Endothelial cell of umbilical vein (primary cell): ENCODE results near the gene PDCD7. TPM values are rescaled to one million over a fixed set of nuclear protein-coding genes. Genes with fewer than 3 reads are reported as not detected.

Experiments
- BruUV-seq: library from RNA; stranded (reverse); fragments of 400-500 nt; replicated peaks from 2 replicates; lab custom pipeline; 2021; lab: Mats Ljungman, UMichigan
- CTCF ChIA-PET: fragments of 300-600, 350-600 bp; sonication (Branson Sonifier 250); formaldehyde crosslinking; loops from one replicate; lab custom pipeline; 2021; ENCODE audit warnings: antibody characterized with exemption, inconsistent platforms; lab: Charles Lee
- POLR2A ChIA-PET: fragments of 300-600, 350-600 bp; sonication (Branson Sonifier 250); formaldehyde crosslinking; loops from one replicate; lab custom pipeline; 2021; ENCODE audit warnings: antibody characterized with exemption, inconsistent platforms; lab: Charles Lee
- DNase-seq: peaks from one replicate; pipeline ENCODE4 v3.0.0-alpha.2; 2011; ENCODE audit warnings: low read depth, low spot score
- FAIRE-seq: peaks from 2 replicates; lab custom pipeline; 2011; peaks lifted over from hg19 to GRCh38; lab: Jason Lieb, UNC
- H2AFZ ChIP-seq: 2 replicates; pipeline ENCODE4 v1.6.0; 2012; ENCODE audit warnings: low read depth, low read length, control low read depth, inconsistent platforms
- H3K27ac ChIP-seq: 2 replicates; pipeline ENCODE4 v1.5.1; 2011; ENCODE audit warnings: low read depth, mild to moderate bottlenecking, control low read depth, low read length, moderate library complexity; ENCODE audit not compliant: insufficient read depth
- H3K27me3 ChIP-seq, 2 experiments: 2 replicates each; pipeline versions ENCODE4 v1.6.0 to v1.6.1; 2011; ENCODE audit warnings: low read length in 2 of 2, mixed read lengths in 1 of 2; ENCODE audit not compliant: control insufficient read depth in 2 of 2, insufficient read depth in 2 of 2
- H3K36me3 ChIP-seq, 2 experiments: 2 replicates in 1 of 2; 3 replicates in 1 of 2; pipeline ENCODE4 v1.5.1; 2011; ENCODE audit warnings: low read length in 2 of 2, mild to moderate bottlenecking in 1 of 2, moderate library complexity in 1 of 2; ENCODE audit not compliant: control insufficient read depth in 2 of 2, insufficient read depth in 2 of 2; ENCODE audit errors: extremely low read depth in 1 of 2
- H3K4me1 ChIP-seq: 3 replicates; pipeline ENCODE4 v1.5.1; 2011; ENCODE audit warnings: mild to moderate bottlenecking, low read length; ENCODE audit not compliant: control insufficient read depth, insufficient read depth; ENCODE audit errors: extremely low read depth
- H3K4me2 ChIP-seq: 2 replicates; pipeline ENCODE4 v1.6.1; 2011; ENCODE audit warnings: low read length, control low read depth, mixed read lengths; ENCODE audit not compliant: insufficient read depth
- H3K4me3 ChIP-seq, 3 experiments: fragments of 200-600 bp in 1 of 3; sonication (generic), shearing (Covaris generic) in 1 of 3; replicated peaks in 1 of 3; 2 replicates each; pipeline ENCODE4 v1.5.1; 2011 to 2016; ENCODE audit warnings: control low read depth in 3 of 3, low read length in 3 of 3, mild to moderate bottlenecking in 2 of 3, inconsistent platforms in 1 of 3, low read depth in 1 of 3, moderate library complexity in 1 of 3; ENCODE audit not compliant: insufficient read depth in 1 of 3
- H3K79me2 ChIP-seq: 2 replicates; pipeline ENCODE4 v1.6.0; 2012; ENCODE audit warnings: low read length, inconsistent platforms; ENCODE audit not compliant: control insufficient read depth, insufficient read depth
- H3K9ac ChIP-seq: replicated peaks from 2 replicates; pipeline ENCODE3; 2011; ENCODE audit warnings: low read length, control low read depth; ENCODE audit not compliant: insufficient read depth; ENCODE audit errors: extremely low read depth
- H3K9me1 ChIP-seq: replicated peaks from 3 replicates; pipeline ENCODE4 v1.6.0; 2011; ENCODE audit warnings: mild to moderate bottlenecking, low read length; ENCODE audit not compliant: control insufficient read depth, insufficient read depth; ENCODE audit errors: extremely low read depth
- H3K9me3 ChIP-seq: replicated peaks from 2 replicates; pipeline ENCODE4 v1.5.1; 2012; ENCODE audit warnings: low read length, inconsistent platforms; ENCODE audit not compliant: control insufficient read depth, insufficient read depth
- H4K20me1 ChIP-seq: replicated peaks from 2 replicates; pipeline ENCODE3; 2011; ENCODE audit warnings: mild to moderate bottlenecking, low read length; ENCODE audit not compliant: control insufficient read depth, insufficient read depth; ENCODE audit errors: extremely low read depth
- EZH2 ChIP-seq: IDR thresholded peaks from 2 replicates; pipeline ENCODE4 v1.6.1; 2012; ENCODE audit warnings: borderline replicate concordance, low read depth, mild to moderate bottlenecking, moderate library complexity, low read length, inconsistent platforms; ENCODE audit not compliant: severe bottlenecking
- FOS ChIP-seq: IDR thresholded peaks from 2 replicates; pipeline ENCODE4 v1.6.1; 2011; ENCODE audit warnings: mild to moderate bottlenecking, low read length, moderate library complexity, borderline replicate concordance; ENCODE audit not compliant: insufficient read depth
- GATA2 ChIP-seq: IDR thresholded peaks from 2 replicates; pipeline ENCODE4 v1.7.0; 2011; ENCODE audit warnings: low read depth, mild to moderate bottlenecking, moderate library complexity, mixed read lengths, low read length; ENCODE audit not compliant: insufficient read length, insufficient read depth
- JUN ChIP-seq: IDR thresholded peaks from 2 replicates; pipeline ENCODE4 v1.6.1; 2011; ENCODE audit warnings: borderline replicate concordance, low read depth; ENCODE audit not compliant: insufficient read length, insufficient read depth
- MYC ChIP-seq: IDR thresholded peaks from one replicate; pipeline ENCODE4 v1.6.1; 2011; ENCODE audit warnings: mild to moderate bottlenecking, low read depth, low read length
- POLR2A ChIP-seq: IDR thresholded peaks from 2 replicates; pipeline ENCODE4 v1.6.1; 2012; ENCODE audit warnings: low read depth, mild to moderate bottlenecking, control low read depth, low read length
- POLR2AphosphoS5 ChIP-seq: IDR thresholded peaks from 2 replicates; pipeline ENCODE4 v1.6.1; 2012; ENCODE audit warnings: low read depth, mild to moderate bottlenecking, control low read depth, low read length, moderate library complexity; ENCODE audit not compliant: insufficient read depth
- dilution Hi-C: fragments of 300-500 bp; cut with MboI; formaldehyde crosslinking; loops from one replicate; pipeline ENCODE4 v1.15.0; 2019; ENCODE audit warnings: low sequenced_read_pairs; ENCODE audit not compliant: extremely low pct_ligation_motif_present
- intact Hi-C: fragments of 100-400 bp; cut with micrococcal nuclease; formaldehyde crosslinking; loops from one replicate; pipeline ENCODE4 v1.10.0; 2022
- polyA plus RNA-seq, 4 experiments: library from polyadenylated mRNA; depleted of rRNA in 3 of 4; stranded (reverse) in 3 of 4; unstranded in 1 of 4; fragments of >200 nt; gene quantifications; 2 replicates each; pipeline versions ENCODE4 v1.2.1 to v1.2.3, GENCODE V29; 2011 to 2012; ENCODE audit warnings: missing spikeins in 1 of 4
- total RNA-seq: library from RNA; stranded (reverse); gene quantifications from 2 replicates; pipeline ENCODE4 v1.2.3, GENCODE V29; 2021
- TF ChIP-seq, protein P1 (sequence below), 2 donors: IDR thresholded peaks; 1 replicate in 1 of 2; 2 replicates in 1 of 2; pipeline ENCODE4 v1.5.1; 2011; ENCODE audit warnings: low read length in 2 of 2, mild to moderate bottlenecking in 2 of 2, moderate library complexity in 2 of 2, control low read depth in 1 of 2, inconsistent platforms in 1 of 2, low read depth in 1 of 2; ENCODE audit not compliant: insufficient read depth in 1 of 2; ENCODE audit errors: extremely low read depth in 1 of 2
- TF ChIP-seq, protein P2 (sequence below): IDR thresholded peaks from 2 replicates; pipeline ENCODE4 v1.6.1; 2011; ENCODE audit not compliant: insufficient read depth, insufficient read length

The PDCD7 gene
- total and polyA plus RNA-seq, 2 donors (not counting 3 experiments of a cell fraction or from before 2014, with no cell fraction given), result 12.1 to 19.5 TPM

DNA sequence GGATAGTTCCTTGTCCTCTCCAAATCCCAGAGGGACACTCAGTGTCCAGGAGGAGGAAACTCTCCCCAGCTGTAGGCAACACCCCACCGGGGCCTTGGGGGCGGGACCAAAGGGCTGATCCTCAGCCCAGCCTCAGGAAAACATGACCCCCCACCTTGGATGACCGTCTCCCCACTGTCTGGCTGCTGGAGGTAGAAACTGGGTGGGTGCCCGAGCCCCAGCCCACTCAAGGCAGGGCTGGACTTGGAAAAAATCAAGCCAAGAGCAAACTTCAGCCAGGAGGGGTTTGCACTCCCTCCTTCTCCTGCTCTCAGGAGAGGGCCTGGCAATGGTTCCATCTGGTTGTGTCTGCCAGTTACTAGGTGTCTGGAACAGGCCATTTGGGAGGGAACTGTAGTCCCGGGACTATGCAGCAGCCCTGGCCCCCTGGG, 62.2 kb downstream of the PDCD7 start:
- H3K9me3 ChIP-seq, result no peaks in the 10 kb centered on the region
- dilution Hi-C loops, result no loop called here
- intact Hi-C loops, result no loop called here
- ChIA-PET CTCF (no interaction called here), POLR2A (no interaction called here)
- H3K4me2 ChIP-seq, result no peak overlapping the region
- H3K79me2 ChIP-seq, result no peaks in the 10 kb centered on the region
- H3K4me3 ChIP-seq, result no peak overlapping the region
- H3K4me1 ChIP-seq, result no peaks in the 10 kb centered on the region
- H3K9ac ChIP-seq, result no peak overlapping the region
- peaks cover 21 to 27% of the 10 kb centered on the region in 2 experiments for H3K27me3 ChIP-seq
- no peaks in the 10 kb centered on the region for H3K9me1 ChIP-seq
- DNase-seq (no peak), FAIRE-seq (no peak)
- no TSS peak for BruUV-seq
- TF ChIP-seq FOS (no peak), EZH2 (no peak), MYC (no peak), GATA2 (no peak)
- no peaks in the 10 kb centered on the region for H4K20me1 ChIP-seq
- H3K27ac ChIP-seq, result no peak overlapping the region
- no peak overlapping the region for H2AFZ ChIP-seq
- no peaks in the 10 kb centered on the region for H3K36me3 ChIP-seq

DNA sequence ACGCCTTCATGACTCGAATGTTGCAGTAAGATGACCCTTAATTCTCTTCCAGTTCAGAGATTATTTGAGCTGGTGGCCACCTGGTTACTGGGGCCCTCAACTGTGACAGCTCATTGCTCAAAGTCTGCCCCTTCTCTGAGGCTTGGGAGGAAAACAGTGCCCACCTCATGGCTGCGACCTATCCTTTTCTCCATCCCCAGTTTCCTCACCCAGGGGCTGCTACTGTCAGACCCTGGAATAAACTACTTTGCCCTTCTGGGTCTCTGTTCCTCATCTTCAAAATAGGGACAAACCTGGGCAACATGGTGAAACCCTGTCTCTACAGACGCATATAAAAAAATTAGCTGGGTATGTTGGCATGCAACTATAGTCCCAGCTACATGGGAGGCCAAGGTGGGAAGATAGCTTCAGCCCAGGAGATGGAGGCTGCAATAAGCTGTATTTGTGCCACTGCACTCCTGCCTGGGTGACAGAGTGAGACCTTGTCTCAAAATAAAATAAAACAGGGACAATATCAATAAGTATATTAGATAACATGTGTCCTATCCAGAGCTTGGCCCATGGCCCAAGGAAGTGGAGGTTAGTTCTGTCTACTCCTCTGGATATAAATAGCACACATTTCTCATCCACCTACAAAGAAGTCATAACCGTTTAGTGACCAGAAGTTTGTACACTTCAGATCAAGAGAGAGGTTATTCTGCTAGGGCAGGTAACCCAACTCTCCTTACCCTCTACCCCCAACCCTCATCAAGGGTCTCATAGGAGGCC, 63.6 kb downstream of the PDCD7 start:
- no peak overlapping the region for H2AFZ ChIP-seq
- H3K36me3 ChIP-seq, result no peaks in the 10 kb centered on the region
- H3K4me1 ChIP-seq, result no peaks in the 10 kb centered on the region
- no peak for TF ChIP-seq FOS
- TF ChIP-seq, protein P1, sequence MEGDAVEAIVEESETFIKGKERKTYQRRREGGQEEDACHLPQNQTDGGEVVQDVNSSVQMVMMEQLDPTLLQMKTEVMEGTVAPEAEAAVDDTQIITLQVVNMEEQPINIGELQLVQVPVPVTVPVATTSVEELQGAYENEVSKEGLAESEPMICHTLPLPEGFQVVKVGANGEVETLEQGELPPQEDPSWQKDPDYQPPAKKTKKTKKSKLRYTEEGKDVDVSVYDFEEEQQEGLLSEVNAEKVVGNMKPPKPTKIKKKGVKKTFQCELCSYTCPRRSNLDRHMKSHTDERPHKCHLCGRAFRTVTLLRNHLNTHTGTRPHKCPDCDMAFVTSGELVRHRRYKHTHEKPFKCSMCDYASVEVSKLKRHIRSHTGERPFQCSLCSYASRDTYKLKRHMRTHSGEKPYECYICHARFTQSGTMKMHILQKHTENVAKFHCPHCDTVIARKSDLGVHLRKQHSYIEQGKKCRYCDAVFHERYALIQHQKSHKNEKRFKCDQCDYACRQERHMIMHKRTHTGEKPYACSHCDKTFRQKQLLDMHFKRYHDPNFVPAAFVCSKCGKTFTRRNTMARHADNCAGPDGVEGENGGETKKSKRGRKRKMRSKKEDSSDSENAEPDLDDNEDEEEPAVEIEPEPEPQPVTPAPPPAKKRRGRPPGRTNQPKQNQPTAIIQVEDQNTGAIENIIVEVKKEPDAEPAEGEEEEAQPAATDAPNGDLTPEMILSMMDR (IDR thresholded peaks at IDR 0.05; ENCODE audit: extremely low read depth in 1 of 2, insufficient read depth in 1 of 2, low read depth in 1 of 2, low read length in 2 of 2), result no peak
- TF ChIP-seq MYC, result no peak
- no peak for TF ChIP-seq POLR2A
- TF ChIP-seq GATA2, result no peak
- TF ChIP-seq POLR2AphosphoS5, result no peak
- no peak for TF ChIP-seq JUN
- TF ChIP-seq, protein P2, sequence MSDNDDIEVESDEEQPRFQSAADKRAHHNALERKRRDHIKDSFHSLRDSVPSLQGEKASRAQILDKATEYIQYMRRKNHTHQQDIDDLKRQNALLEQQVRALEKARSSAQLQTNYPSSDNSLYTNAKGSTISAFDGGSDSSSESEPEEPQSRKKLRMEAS, result no peak
- no peak for TF ChIP-seq EZH2
- dilution Hi-C loops (no loop called here), intact Hi-C loops (no loop called here)
- BruUV-seq, result no TSS peak
- peaks cover 31 to 39% of the 10 kb centered on the region in 2 experiments for H3K27me3 ChIP-seq
- no peak overlapping the region for H3K4me3 ChIP-seq
- POLR2A ChIA-PET, result no interaction called here
- FAIRE-seq (no peak), DNase-seq (no peak)
- H3K9ac ChIP-seq, result no peak overlapping the region
- CTCF ChIA-PET, result interaction anchor here (1.0 to 5.2 kb wide), 3 partner anchors 9 to 32 kb away, joined by 4 to 35 read pairs (median 5); partner anchors contain the start of gene KBTBD13
- H4K20me1 ChIP-seq, result no peaks in the 10 kb centered on the region
- no peaks in the 10 kb centered on the region for H3K9me3 ChIP-seq
- H3K9me1 ChIP-seq, result no peaks in the 10 kb centered on the region
- no peak overlapping the region for H3K27ac ChIP-seq
- no peaks in the 10 kb centered on the region for H3K79me2 ChIP-seq
- no peak overlapping the region for H3K4me2 ChIP-seq
